ENCODE results near the gene FRMPD1.

DNA sequence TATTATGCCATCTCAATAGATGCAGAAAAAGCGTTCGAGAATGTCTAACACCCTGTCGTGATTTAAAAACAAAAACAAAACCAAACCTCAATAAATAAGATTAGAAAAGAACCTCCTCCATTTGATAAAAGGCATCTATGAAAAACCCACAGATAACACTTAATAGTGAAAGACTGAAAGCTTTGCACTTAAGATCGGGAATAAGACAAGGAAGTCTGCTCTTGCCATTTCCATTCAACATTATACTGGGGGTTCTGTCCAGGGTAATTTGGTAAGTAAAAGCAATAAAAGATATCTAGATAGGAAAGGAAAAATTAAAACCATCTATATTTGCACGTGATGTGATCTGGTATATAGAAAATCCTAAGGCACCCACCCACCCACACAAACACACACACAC lies 141.4 kb downstream of the FRMPD1 start:
- TF ChIP-seq, protein P1, sequence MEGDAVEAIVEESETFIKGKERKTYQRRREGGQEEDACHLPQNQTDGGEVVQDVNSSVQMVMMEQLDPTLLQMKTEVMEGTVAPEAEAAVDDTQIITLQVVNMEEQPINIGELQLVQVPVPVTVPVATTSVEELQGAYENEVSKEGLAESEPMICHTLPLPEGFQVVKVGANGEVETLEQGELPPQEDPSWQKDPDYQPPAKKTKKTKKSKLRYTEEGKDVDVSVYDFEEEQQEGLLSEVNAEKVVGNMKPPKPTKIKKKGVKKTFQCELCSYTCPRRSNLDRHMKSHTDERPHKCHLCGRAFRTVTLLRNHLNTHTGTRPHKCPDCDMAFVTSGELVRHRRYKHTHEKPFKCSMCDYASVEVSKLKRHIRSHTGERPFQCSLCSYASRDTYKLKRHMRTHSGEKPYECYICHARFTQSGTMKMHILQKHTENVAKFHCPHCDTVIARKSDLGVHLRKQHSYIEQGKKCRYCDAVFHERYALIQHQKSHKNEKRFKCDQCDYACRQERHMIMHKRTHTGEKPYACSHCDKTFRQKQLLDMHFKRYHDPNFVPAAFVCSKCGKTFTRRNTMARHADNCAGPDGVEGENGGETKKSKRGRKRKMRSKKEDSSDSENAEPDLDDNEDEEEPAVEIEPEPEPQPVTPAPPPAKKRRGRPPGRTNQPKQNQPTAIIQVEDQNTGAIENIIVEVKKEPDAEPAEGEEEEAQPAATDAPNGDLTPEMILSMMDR (IDR thresholded peaks at IDR 0.05; ENCODE audit: low read length) = no peak
- no peak for TF ChIP-seq EZH2 (optimal IDR thresholded peaks at IDR 0.05; ENCODE audit: low read depth, low read length)
